Nephron (organoid): ENCODE measurements around the gene DDX49.

Source experiments
- H3K27ac Mint-ChIP-seq, 3 experiments: 2 replicates each; pipeline ENCODE4 v1.8.0; 2020; ENCODE audit warnings: mixed read lengths in 3 of 3, mild to moderate bottlenecking in 2 of 3, moderate library complexity in 1 of 3
- H3K27me3 Mint-ChIP-seq: 2 replicates; pipeline ENCODE4 v1.8.0; 2021; ENCODE audit warnings: low read depth, mild to moderate bottlenecking, moderate library complexity, mixed read lengths
- H3K36me3 Mint-ChIP-seq: 2 replicates; pipeline ENCODE4 v1.8.0; 2020; ENCODE audit warnings: low read depth, mixed read lengths
- H3K4me1 Mint-ChIP-seq: 2 replicates; pipeline ENCODE4 v1.8.0; 2020; ENCODE audit warnings: mixed read lengths
- H3K4me3 Mint-ChIP-seq, 3 experiments: 2 replicates each; pipeline ENCODE4 v1.8.0; 2020; ENCODE audit warnings: mild to moderate bottlenecking in 3 of 3, mixed read lengths in 3 of 3, moderate library complexity in 2 of 3
- H3K9me3 Mint-ChIP-seq: 2 replicates; pipeline ENCODE4 v1.8.0; 2020; ENCODE audit warnings: mixed read lengths
- TF ChIP-seq, protein P1 (sequence below), 3 experiments: fragments of 200-600 bp; sonication (generic); IDR thresholded peaks; one replicate each; pipeline ENCODE4 v1.5.0; 2021; ENCODE audit warnings: antibody characterized with exemption in 3 of 3; ENCODE audit not compliant: unreplicated experiment in 3 of 3

The DDX49 gene

DNA sequence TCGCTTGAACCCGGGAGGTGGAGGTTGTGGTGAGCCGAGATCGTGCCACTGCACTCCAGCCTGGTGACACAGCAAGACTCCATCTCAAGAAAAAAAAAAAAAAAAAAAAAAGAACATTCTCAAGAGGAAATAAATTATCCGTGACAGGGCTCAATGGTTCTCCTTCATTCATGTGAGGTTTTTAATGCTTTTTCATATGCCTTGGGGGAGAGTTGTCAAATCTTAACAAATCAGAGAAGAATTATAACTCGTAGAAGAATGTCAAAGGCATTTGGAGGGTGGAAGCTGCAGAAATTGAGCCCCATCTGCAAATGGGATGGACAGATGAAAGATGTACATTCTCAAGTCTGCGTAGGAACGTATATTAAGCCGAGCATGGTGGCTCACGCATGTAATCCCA, 56.4 kb downstream of the DDX49 start:
- Mint-ChIP-seq H3K4me3 (no peak overlapping the region), H3K4me1 (no peaks in the 10 kb centered on the region), H3K27ac (no peak overlapping the region), H3K9me3 (no peaks in the 10 kb centered on the region), H3K27me3 (no peaks in the 10 kb centered on the region), H3K36me3 (no peaks in the 10 kb centered on the region)
- TF ChIP-seq, protein P1, sequence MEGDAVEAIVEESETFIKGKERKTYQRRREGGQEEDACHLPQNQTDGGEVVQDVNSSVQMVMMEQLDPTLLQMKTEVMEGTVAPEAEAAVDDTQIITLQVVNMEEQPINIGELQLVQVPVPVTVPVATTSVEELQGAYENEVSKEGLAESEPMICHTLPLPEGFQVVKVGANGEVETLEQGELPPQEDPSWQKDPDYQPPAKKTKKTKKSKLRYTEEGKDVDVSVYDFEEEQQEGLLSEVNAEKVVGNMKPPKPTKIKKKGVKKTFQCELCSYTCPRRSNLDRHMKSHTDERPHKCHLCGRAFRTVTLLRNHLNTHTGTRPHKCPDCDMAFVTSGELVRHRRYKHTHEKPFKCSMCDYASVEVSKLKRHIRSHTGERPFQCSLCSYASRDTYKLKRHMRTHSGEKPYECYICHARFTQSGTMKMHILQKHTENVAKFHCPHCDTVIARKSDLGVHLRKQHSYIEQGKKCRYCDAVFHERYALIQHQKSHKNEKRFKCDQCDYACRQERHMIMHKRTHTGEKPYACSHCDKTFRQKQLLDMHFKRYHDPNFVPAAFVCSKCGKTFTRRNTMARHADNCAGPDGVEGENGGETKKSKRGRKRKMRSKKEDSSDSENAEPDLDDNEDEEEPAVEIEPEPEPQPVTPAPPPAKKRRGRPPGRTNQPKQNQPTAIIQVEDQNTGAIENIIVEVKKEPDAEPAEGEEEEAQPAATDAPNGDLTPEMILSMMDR (IDR thresholded peaks at IDR 0.05; ENCODE audit: unreplicated experiment in 3 of 3) = no peak
